Mesendoderm (in vitro differentiated cells): ENCODE results near the gene FGF12.
A peak's percentile ranks its signal among the peaks of the same experiment; 100 is the strongest.

Source experiments
- DNase-seq: peaks from one replicate; pipeline ENCODE4 v3.0.0; 2013
- H2AK5ac ChIP-seq: 2 replicates; pipeline ENCODE4 v1.6.1; 2013; ENCODE audit warnings: low read length, inconsistent platforms
- H2BK120ac ChIP-seq: 2 replicates; pipeline ENCODE4 v1.6.1; 2013; ENCODE audit warnings: low read depth, mild to moderate bottlenecking, low read length, moderate library complexity, mixed read lengths
- H2BK15ac ChIP-seq: replicated peaks from 2 replicates; pipeline ENCODE4 v1.6.1; 2013; ENCODE audit warnings: low read depth, mild to moderate bottlenecking, moderate library complexity
- H2BK5ac ChIP-seq: 2 replicates; pipeline ENCODE4 v1.6.1; 2013; ENCODE audit warnings: low read length, inconsistent platforms
- H3K18ac ChIP-seq: 2 replicates; pipeline ENCODE4 v1.6.1; 2013; ENCODE audit warnings: mild to moderate bottlenecking, low read length, mixed read lengths
- H3K23ac ChIP-seq: one replicate; pipeline ENCODE4 v1.6.1; 2013; ENCODE audit warnings: low read length
- H3K27ac ChIP-seq: 2 replicates; pipeline ENCODE4 v1.5.1; 2013; ENCODE audit warnings: low read depth, mild to moderate bottlenecking, inconsistent platforms, low read length, moderate library complexity
- H3K27me3 ChIP-seq: 2 replicates; pipeline ENCODE4 v1.6.1; 2013; ENCODE audit warnings: low read length, control low read depth, mild to moderate bottlenecking, inconsistent platforms; ENCODE audit not compliant: insufficient read depth, poor library complexity
- H3K36me3 ChIP-seq: 2 replicates; pipeline ENCODE4 v1.6.1; 2013; ENCODE audit warnings: low read length, inconsistent platforms; ENCODE audit not compliant: control insufficient read depth, insufficient read depth
- H3K4ac ChIP-seq: one replicate; pipeline ENCODE4 v1.6.1; 2013; ENCODE audit warnings: low read depth, mild to moderate bottlenecking, low read length, moderate library complexity
- H3K4me1 ChIP-seq: 2 replicates; pipeline ENCODE4 v1.6.1; 2013; ENCODE audit warnings: low read depth, low read length, inconsistent platforms; ENCODE audit not compliant: control insufficient read depth
- H3K4me2 ChIP-seq: 2 replicates; pipeline ENCODE4 v1.6.1; 2013; ENCODE audit warnings: low read length
- H3K4me3 ChIP-seq: 2 replicates; pipeline ENCODE4 v1.5.1; 2013; ENCODE audit warnings: mild to moderate bottlenecking, low read length
- H3K56ac ChIP-seq: one replicate; pipeline ENCODE4 v1.6.1; 2013; ENCODE audit warnings: low read length
- H3K79me1 ChIP-seq: 2 replicates; pipeline ENCODE4 v1.6.1; 2013; ENCODE audit warnings: low read length, inconsistent platforms
- H3K79me2 ChIP-seq: 2 replicates; pipeline ENCODE4 v1.6.1; 2013; ENCODE audit warnings: mild to moderate bottlenecking, low read length; ENCODE audit not compliant: control insufficient read depth, insufficient read depth
- H3K9ac ChIP-seq: 2 replicates; pipeline ENCODE4 v1.6.1; 2013; ENCODE audit warnings: low read length, inconsistent platforms
- H4K5ac ChIP-seq: one replicate; pipeline ENCODE4 v1.6.1; 2013; ENCODE audit warnings: low read length
- H4K8ac ChIP-seq: one replicate; pipeline ENCODE4 v1.6.1; 2013; ENCODE audit warnings: low read depth, mild to moderate bottlenecking, control low read depth, low read length, moderate library complexity
- WGBS: extraction: QIAGEN DNeasy Blood & Tissue Kit; methylation state at CpG from one replicate; pipeline ENCODE4 v1.1.7; 2013; ENCODE audit warnings: low lambda C conversion rate, missing lambda C conversion rate; ENCODE audit not compliant: insufficient coverage; ENCODE audit errors: extremely low coverage; 5-methylcytosine and 5-hydroxymethylcytosine counted together

FGF12 gene

GRCh38 chr3:192352142-192352541, 375.2 kb downstream of the FGF12 start:
- no peak overlapping the region for H3K27ac ChIP-seq
- H3K27me3 ChIP-seq = no peaks in the 10 kb centered on the region
- no peaks in the 10 kb centered on the region for H3K4me1 ChIP-seq
- H2BK15ac ChIP-seq = no peak overlapping the region
- H4K8ac ChIP-seq = no peak overlapping the region
- no peak overlapping the region for H2BK120ac ChIP-seq
- no peak overlapping the region for H3K4me2 ChIP-seq
- H3K36me3 ChIP-seq = no peaks in the 10 kb centered on the region
- H3K4ac ChIP-seq = no peak overlapping the region
- H3K9ac ChIP-seq = no peak overlapping the region
- H3K23ac ChIP-seq = no peak overlapping the region
- H3K18ac ChIP-seq = no peak overlapping the region
- no peak overlapping the region for H3K56ac ChIP-seq
- no peaks in the 10 kb centered on the region for H3K79me1 ChIP-seq
- H2AK5ac ChIP-seq = no peak overlapping the region
- H4K5ac ChIP-seq = no peak overlapping the region
- no peaks in the 10 kb centered on the region for H3K79me2 ChIP-seq
- no peak for DNase-seq
- H2BK5ac ChIP-seq = no peak overlapping the region
- no peak overlapping the region for H3K4me3 ChIP-seq

DNA sequence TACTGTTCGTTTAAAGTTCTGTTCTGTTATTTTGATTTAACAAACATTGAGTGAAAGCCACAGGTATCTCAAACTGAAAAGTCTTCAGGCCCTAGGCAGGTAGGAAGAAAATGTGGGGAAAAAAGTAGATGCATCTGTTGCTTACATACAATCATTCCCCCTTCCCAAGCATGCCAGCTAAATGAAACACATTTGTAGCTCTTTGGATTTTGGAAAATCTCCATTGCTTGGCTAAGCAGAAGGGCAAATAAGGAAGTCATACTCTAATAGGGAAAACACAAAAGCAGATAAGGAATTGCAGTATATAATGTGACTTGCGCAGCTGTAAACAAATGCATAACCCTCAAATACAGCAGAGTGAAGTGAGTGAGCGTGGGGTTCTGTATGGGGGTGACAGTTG, 375.9 kb downstream of the FGF12 start:
- Histone ChIP-seq H3K79me2 (no peaks in the 10 kb centered on the region), H3K23ac (no peak overlapping the region), H3K36me3 (no peaks in the 10 kb centered on the region), H2BK120ac (no peak overlapping the region), H2AK5ac (no peak overlapping the region), H3K9ac (no peak overlapping the region), H4K5ac (no peak overlapping the region), H3K4me1 (no peaks in the 10 kb centered on the region), H3K79me1 (no peaks in the 10 kb centered on the region), H2BK5ac (no peak overlapping the region), H3K4me3 (no peak overlapping the region), H2BK15ac (no peak overlapping the region), H3K27ac (no peak overlapping the region), H3K56ac (no peak overlapping the region), H3K4me2 (no peak overlapping the region), H3K27me3 (no peaks in the 10 kb centered on the region), H3K4ac (no peak overlapping the region), H4K8ac (peak overlapping the region; percentile 28), H3K18ac (no peak overlapping the region)
- no CpG with 5 or more reads among the region's 3 CpGs for WGBS
- DNase-seq = no peak

- WGBS = no CpG with 5 or more reads among the region's 1 CpG
- Histone ChIP-seq H3K27me3 (no peaks in the 10 kb centered on the region), H4K8ac (no peak overlapping the region), H2AK5ac (no peak overlapping the region), H3K36me3 (no peaks in the 10 kb centered on the region), H3K4me1 (no peaks in the 10 kb centered on the region), H3K27ac (no peak overlapping the region), H3K79me1 (no peaks in the 10 kb centered on the region), H4K5ac (no peak overlapping the region), H3K56ac (no peak overlapping the region), H3K4me3 (no peak overlapping the region), H2BK5ac (no peak overlapping the region), H3K4me2 (no peak overlapping the region), H2BK120ac (no peak overlapping the region), H3K18ac (no peak overlapping the region), H3K79me2 (no peaks in the 10 kb centered on the region), H3K23ac (no peak overlapping the region), H2BK15ac (no peak overlapping the region), H3K4ac (no peak overlapping the region), H3K9ac (no peak overlapping the region)
- no peak for DNase-seq
Observed at GRCh38 chr3:192340031-192340430, 387.3 kb downstream of the FGF12 start.

DNA sequence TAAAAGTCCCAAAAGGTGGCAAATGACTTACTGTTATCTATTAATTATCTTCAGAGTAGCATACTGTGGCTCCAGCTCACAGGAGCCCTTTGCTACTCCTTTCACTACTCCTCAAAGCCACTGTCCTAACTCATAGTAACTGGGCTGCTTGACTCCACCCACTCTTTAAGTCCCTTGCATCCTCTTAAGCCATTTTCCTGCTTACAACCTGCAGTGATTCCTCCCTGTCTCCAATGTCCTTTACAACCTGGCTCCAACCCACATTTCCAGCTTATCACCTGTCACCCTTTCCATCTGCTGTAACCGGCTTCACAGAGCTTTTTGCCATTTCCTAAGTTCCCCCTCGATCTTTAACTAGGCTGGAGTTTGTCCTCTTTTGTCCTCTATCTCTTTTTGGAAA, 388.1 kb downstream of the FGF12 start:
- peak; percentile 73 for DNase-seq
- Histone ChIP-seq H4K8ac (no peak overlapping the region), H3K79me2 (no peaks in the 10 kb centered on the region), H3K4me1 (no peaks in the 10 kb centered on the region), H4K5ac (no peak overlapping the region), H3K79me1 (no peaks in the 10 kb centered on the region), H3K27ac (no peak overlapping the region), H2AK5ac (no peak overlapping the region), H3K23ac (no peak overlapping the region), H3K4me2 (no peak overlapping the region), H3K18ac (no peak overlapping the region), H3K9ac (no peak overlapping the region), H2BK15ac (no peak overlapping the region), H3K27me3 (no peaks in the 10 kb centered on the region), H3K36me3 (no peaks in the 10 kb centered on the region), H3K4me3 (no peak overlapping the region), H2BK5ac (no peak overlapping the region), H3K56ac (no peak overlapping the region), H3K4ac (no peak overlapping the region), H2BK120ac (no peak overlapping the region)
- no CpG with 5 or more reads among the region's 2 CpGs for WGBS

GRCh38 chr3:192336286-192336685, 391.1 kb downstream of the FGF12 start:
- no peaks in the 10 kb centered on the region for H3K79me1 ChIP-seq
- H3K18ac ChIP-seq = no peak overlapping the region
- no peak overlapping the region for H3K4ac ChIP-seq
- H3K9ac ChIP-seq = no peak overlapping the region
- no peak overlapping the region for H3K27ac ChIP-seq
- no peak overlapping the region for H3K4me3 ChIP-seq
- H3K23ac ChIP-seq = no peak overlapping the region
- no peak overlapping the region for H4K8ac ChIP-seq
- H2BK120ac ChIP-seq = no peak overlapping the region
- WGBS = no CpG with 5 or more reads among the region's 5 CpGs
- no peak overlapping the region for H3K56ac ChIP-seq
- H2AK5ac ChIP-seq = no peak overlapping the region
- H3K36me3 ChIP-seq = no peaks in the 10 kb centered on the region
- DNase-seq = no peak
- H3K79me2 ChIP-seq = no peaks in the 10 kb centered on the region
- no peak overlapping the region for H2BK15ac ChIP-seq
- no peak overlapping the region for H4K5ac ChIP-seq
- no peak overlapping the region for H3K4me2 ChIP-seq
- H2BK5ac ChIP-seq = no peak overlapping the region
- H3K4me1 ChIP-seq = no peaks in the 10 kb centered on the region
- no peaks in the 10 kb centered on the region for H3K27me3 ChIP-seq

GRCh38 chr3:192332386-192333291, 394.7 kb downstream of the FGF12 start:
- Histone ChIP-seq H3K23ac (no peak overlapping the region), H3K27me3 (no peaks in the 10 kb centered on the region), H3K18ac (no peak overlapping the region), H3K36me3 (no peaks in the 10 kb centered on the region), H3K27ac (no peak overlapping the region), H2AK5ac (no peak overlapping the region), H3K79me2 (no peaks in the 10 kb centered on the region), H3K4ac (no peak overlapping the region), H4K8ac (no peak overlapping the region), H3K4me2 (no peak overlapping the region), H3K9ac (no peak overlapping the region), H2BK5ac (no peak overlapping the region), H4K5ac (no peak overlapping the region), H3K56ac (no peak overlapping the region), H3K4me1 (no peaks in the 10 kb centered on the region), H3K79me1 (no peaks in the 10 kb centered on the region), H2BK15ac (no peak overlapping the region), H3K4me3 (no peak overlapping the region), H2BK120ac (no peak overlapping the region)
- WGBS = 100% methylated on average over 1 of the region's 6 CpGs
- peak; percentile 19 for DNase-seq
